Measurements from ENCODE around the gene NTRK3. TPM values are rescaled to one million over a fixed set of nuclear protein-coding genes. Genes with fewer than 3 reads are reported as not detected.

Gene NTRK3
- total RNA-seq, 4 donors from 2014 or later, result 0.51 to 22.2 (median 10.1) TPM

DNA sequence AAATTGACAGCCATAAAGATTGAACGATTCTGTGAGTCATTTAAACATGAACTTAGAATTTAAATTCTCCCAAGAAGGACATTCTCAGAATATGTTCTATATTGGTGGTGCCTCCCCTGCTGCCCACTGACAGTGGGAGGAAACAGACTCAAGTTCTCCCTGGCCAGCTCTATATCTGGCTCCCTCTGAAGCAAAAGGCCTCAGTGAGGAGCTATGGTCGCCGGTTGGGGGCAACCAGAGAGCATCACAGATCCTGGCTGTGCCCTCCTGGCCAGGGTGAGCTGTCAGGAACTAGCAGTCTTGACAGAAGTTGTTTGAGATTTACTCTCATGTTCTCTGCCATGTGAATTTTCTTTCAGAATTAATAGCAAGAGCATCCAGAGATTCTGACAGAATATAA lies 285.5 kb downstream of the NTRK3 start:
- TF ChIP-seq, protein P1, sequence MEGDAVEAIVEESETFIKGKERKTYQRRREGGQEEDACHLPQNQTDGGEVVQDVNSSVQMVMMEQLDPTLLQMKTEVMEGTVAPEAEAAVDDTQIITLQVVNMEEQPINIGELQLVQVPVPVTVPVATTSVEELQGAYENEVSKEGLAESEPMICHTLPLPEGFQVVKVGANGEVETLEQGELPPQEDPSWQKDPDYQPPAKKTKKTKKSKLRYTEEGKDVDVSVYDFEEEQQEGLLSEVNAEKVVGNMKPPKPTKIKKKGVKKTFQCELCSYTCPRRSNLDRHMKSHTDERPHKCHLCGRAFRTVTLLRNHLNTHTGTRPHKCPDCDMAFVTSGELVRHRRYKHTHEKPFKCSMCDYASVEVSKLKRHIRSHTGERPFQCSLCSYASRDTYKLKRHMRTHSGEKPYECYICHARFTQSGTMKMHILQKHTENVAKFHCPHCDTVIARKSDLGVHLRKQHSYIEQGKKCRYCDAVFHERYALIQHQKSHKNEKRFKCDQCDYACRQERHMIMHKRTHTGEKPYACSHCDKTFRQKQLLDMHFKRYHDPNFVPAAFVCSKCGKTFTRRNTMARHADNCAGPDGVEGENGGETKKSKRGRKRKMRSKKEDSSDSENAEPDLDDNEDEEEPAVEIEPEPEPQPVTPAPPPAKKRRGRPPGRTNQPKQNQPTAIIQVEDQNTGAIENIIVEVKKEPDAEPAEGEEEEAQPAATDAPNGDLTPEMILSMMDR (IDR thresholded peaks at IDR 0.05; ENCODE audit: low read depth), result no peak

DNA sequence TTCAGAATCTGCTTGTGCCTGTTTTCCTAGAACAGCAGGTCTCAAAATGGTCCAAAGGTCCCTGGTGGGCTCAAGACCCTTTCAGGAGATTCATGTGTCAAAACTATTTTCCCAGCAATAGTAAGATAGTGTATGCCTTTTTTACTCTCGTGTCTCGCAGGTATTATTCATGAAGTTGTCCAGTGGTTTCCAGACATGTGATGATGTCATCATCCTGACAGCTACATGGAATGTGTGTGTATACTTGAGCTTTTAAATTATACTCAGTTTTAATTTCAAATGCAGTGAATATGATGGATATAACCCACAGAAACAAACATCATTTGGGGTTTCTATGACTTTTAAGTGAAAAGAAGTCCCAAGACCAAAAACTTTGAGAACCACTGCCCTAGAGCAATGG lies 288.6 kb downstream of the NTRK3 start:
- TF ChIP-seq, protein P1 (IDR thresholded peaks at IDR 0.05; ENCODE audit: low read depth), result no peak

DNA sequence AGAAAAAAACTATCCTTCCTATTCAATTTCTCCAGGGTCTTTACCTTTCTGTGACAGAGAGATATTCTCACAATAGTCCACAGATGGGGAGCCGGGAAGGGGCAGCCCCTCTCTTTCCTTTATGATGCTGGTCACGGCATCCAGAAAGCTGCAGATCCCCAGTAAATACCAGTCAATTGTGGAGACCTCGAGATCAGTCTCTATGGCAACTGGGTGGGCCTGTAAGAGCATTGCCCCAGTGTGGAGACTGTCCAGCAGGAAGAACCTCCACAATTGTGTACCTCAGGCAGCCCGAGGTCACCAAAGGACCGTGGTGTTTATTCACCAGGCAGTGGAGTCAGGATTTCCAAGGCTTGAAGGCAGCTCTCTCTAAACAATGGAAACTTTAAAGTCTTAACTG lies 291.2 kb downstream of the NTRK3 start:
- TF ChIP-seq, protein P1 (IDR thresholded peaks at IDR 0.05; ENCODE audit: low read depth), result no peak

DNA sequence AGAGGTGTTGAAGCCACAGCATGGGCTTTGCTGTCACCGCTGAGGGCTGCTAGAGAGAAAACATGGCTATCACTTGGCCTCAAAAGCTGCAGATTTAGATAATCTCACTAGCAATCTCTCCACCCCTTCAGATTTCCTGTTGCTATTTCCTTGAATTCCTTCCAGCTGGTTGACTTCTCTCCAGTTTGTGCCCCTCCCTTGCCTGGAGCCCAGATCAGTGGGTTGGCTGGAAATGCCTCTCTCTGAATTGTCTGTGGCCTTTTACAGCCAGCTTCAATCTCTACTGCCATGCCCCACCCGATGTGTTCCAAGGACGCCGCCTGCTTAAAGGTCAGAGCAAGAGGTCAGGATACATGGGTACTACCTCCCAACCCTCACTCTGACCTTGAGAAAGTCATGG lies 294.1 kb downstream of the NTRK3 start:
- TF ChIP-seq, protein P1 (IDR thresholded peaks at IDR 0.05; ENCODE audit: low read depth), result no peak

DNA sequence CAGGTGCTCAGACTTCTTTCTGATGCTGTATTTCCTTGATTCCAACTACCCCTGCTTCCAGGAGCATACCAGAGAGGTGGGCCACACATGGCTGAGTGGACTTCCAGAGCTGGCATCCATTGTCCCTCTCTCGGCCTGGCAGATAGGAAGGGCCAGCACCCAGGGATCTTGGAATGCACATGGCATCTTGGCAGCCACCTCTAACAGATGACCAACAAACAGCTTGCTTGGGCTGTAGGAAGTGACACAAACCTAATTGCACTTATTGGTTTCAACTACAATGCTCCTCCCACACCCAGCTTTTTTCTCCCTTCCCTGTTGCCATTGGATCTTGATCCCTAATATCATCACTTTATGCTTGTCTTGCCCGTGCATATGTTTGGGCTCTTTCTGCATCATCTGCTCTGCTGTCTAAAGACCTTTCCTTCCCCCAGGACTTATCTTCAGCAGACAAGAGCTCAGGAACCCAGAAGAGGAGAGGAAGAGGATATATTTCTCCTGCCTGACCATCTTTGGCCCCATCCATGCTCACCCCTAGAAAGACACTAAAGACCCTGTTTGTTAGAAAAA lies 294.6 kb downstream of the NTRK3 start:
- TF ChIP-seq, protein P1 (IDR thresholded peaks at IDR 0.05; ENCODE audit: low read depth), result no peak

DNA sequence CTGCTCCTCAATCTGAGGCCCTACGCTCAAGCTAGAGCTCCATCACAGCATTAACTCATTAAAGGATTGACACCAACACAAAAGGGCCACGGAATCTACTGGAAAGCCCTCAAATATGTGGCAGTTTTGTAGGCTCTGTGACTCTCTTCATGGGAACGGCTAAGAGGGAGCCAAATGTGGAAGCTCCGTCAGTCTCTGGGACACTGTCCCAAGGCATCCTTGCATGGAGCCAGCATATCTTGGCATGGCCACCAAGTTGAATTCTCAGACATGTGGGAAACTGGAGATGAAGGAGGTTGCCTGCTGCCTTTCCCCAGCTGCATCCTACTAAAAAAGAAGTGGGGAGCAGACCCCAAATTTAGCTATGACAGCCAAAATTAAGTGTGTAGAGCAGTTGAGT lies 296.9 kb downstream of the NTRK3 start:
- TF ChIP-seq, protein P1 (IDR thresholded peaks at IDR 0.05; ENCODE audit: low read depth), result no peak

DNA sequence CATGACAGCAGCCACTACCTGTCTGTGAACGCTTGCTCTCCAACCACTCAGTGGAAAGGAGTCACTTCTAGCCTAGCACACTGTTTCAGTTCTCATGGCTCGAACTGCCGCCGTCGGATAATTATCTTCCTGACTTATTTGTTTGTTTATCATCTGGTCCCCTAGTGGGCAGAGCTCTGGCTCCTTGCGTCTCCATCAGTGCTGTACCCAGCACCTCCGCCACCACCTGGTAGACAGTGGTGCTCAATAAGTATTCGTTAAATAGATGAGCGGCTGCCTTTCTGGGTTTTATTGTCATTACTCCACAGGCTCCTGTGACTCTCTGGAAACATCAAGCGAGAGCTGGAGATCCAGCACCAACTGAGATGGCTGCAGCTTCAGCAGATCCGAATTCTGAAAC lies 297.5 kb downstream of the NTRK3 start:
- TF ChIP-seq, protein P1 (IDR thresholded peaks at IDR 0.05; ENCODE audit: low read depth), result no peak
